Activated T-cell treated with anti-CD3 and anti-CD28 coated beads for 48 hours (primary cell): ENCODE measurements around the gene PIK3AP1.
"Not testable (repeated sequence)": the region's sequence is repeated elsewhere in the genome, so short reads cannot be mapped to it uniquely, and the experiment has no call there.

Experiments used
- DNase-seq: peaks from one replicate; pipeline ENCODE4 v3.0.0-alpha.2; 2020; ENCODE audit warnings: low read depth

The PIK3AP1 gene

GRCh38 chr10:96720422-96721206 is at the start of gene PIK3AP1:
Gene PIK3AP1, minus strand, starts transcription at chr10:96720514. Its CDS starts 120 bp downstream, at chr10:96720394.
- DNase-seq, result peak; percentile 38

GRCh38 chr10:96768136-96768535 is 47.8 kb upstream of the PIK3AP1 start:
- DNase-seq, result no peak

- no peak for DNase-seq
These were observed 47.3 kb upstream of the PIK3AP1 start for GRCh38 chr10:96767611-96768010.

- peak; percentile 62 for DNase-seq
These were observed 45.3 kb upstream of the PIK3AP1 start for GRCh38 chr10:96765406-96766240.

- DNase-seq, result no peak
These were observed 44.2 kb upstream of the PIK3AP1 start for GRCh38 chr10:96764425-96765060.

GRCh38 chr10:96758423-96758822 is 38.1 kb upstream of the PIK3AP1 start:
- DNase-seq, result no peak

GRCh38 chr10:96756111-96756903 is 36.0 kb upstream of the PIK3AP1 start:
- DNase-seq, result no peak

GRCh38 chr10:96753956-96754355 is 33.6 kb upstream of the PIK3AP1 start:
- DNase-seq, result no peak

GRCh38 chr10:96752375-96752774 is 32.1 kb upstream of the PIK3AP1 start:
- DNase-seq, result no peak

GRCh38 chr10:96750316-96750715 is 30.0 kb upstream of the PIK3AP1 start:
- DNase-seq, result not testable (repeated sequence)

GRCh38 chr10:96747734-96748550 is 27.6 kb upstream of the PIK3AP1 start:
- DNase-seq, result no peak

GRCh38 chr10:96746503-96746902 is 26.2 kb upstream of the PIK3AP1 start:
- no peak for DNase-seq

- DNase-seq, result no peak
These were observed 25.6 kb upstream of the PIK3AP1 start for GRCh38 chr10:96745950-96746349.

- no peak for DNase-seq
These were observed 23.8 kb upstream of the PIK3AP1 start for GRCh38 chr10:96743988-96744585.

GRCh38 chr10:96741557-96741956 is 21.2 kb upstream of the PIK3AP1 start:
- DNase-seq, result not testable (repeated sequence)

- DNase-seq, result no peak
These were observed 20.4 kb upstream of the PIK3AP1 start for GRCh38 chr10:96740579-96741281.

- no peak for DNase-seq
These were observed 19.8 kb upstream of the PIK3AP1 start for GRCh38 chr10:96740141-96740540.

- not testable (repeated sequence) for DNase-seq
These were observed 17.1 kb upstream of the PIK3AP1 start for GRCh38 chr10:96737307-96737902.

GRCh38 chr10:96724621-96725020 is 4.3 kb upstream of the PIK3AP1 start:
- no peak for DNase-seq

- DNase-seq, result no peak
These were observed 876 bp upstream of the PIK3AP1 start for GRCh38 chr10:96721207-96721572.
